Parathyroid adenoma (tissue), 2 donors: ENCODE results near the gene DIP2C.
"Not testable (repeated sequence)": the region's sequence is repeated elsewhere in the genome, so short reads cannot be mapped to it uniquely, and the experiment has no call there.

ENCODE experiments used
- H2AFZ ChIP-seq: fragments of 300-600 bp; sonication (generic); one replicate; pipeline ENCODE4 v1.7.0; 2017; ENCODE audit warnings: antibody characterized with exemption, mild to moderate bottlenecking
- H3K27ac ChIP-seq: fragments of 300-600 bp; sonication (generic); one replicate; pipeline ENCODE4 v1.7.0; 2017
- H3K27me3 ChIP-seq: fragments of 300-600 bp; sonication (generic); one replicate; pipeline ENCODE4 v1.7.0; 2017; ENCODE audit warnings: low read length; ENCODE audit not compliant: control insufficient read depth, insufficient read depth
- H3K36me3 ChIP-seq: fragments of 300-600 bp; sonication (generic); one replicate; pipeline ENCODE4 v1.7.0; 2017; ENCODE audit warnings: low read length; ENCODE audit not compliant: control insufficient read depth, insufficient read depth
- H3K4me1 ChIP-seq: fragments of 300-600 bp; sonication (generic); one replicate; pipeline ENCODE4 v1.7.0; 2017; ENCODE audit warnings: control low read depth
- H3K4me2 ChIP-seq: fragments of 300-600 bp; sonication (generic); one replicate; pipeline ENCODE4 v1.7.0; 2017; ENCODE audit warnings: low read length
- H3K4me3 ChIP-seq: fragments of 300-600 bp; sonication (generic); one replicate; pipeline ENCODE4 v1.7.0; 2017; ENCODE audit warnings: low read depth, low read length
- H3K79me2 ChIP-seq: fragments of 300-600 bp; sonication (generic); one replicate; pipeline ENCODE4 v1.7.0; 2017; ENCODE audit warnings: control low read depth
- H3K9ac ChIP-seq: fragments of 300-600 bp; sonication (generic); one replicate; pipeline ENCODE4 v1.7.0; 2017; ENCODE audit warnings: mild to moderate bottlenecking
- H3K9me3 ChIP-seq: fragments of 300-600 bp; sonication (generic); one replicate; pipeline ENCODE4 v1.7.0; 2017; ENCODE audit warnings: low read length; ENCODE audit not compliant: control insufficient read depth
- CTCF ChIP-seq: fragments of 300-600 bp; sonication (generic); IDR thresholded peaks from one replicate; pipeline ENCODE4 v1.7.0; 2017; ENCODE audit warnings: antibody characterized with exemption, mild to moderate bottlenecking
- donor health status: primary hyperparathyroidism.

The DIP2C gene

GRCh38 chr10:533186-533585, 156.3 kb downstream of the DIP2C start:
- H3K27ac ChIP-seq, result no peak overlapping the region
- H3K9ac ChIP-seq, result no peak overlapping the region
- no peaks in the 10 kb centered on the region for H3K36me3 ChIP-seq
- TF ChIP-seq CTCF, result no peak
- H2AFZ ChIP-seq, result no peak overlapping the region
- H3K9me3 ChIP-seq, result no peaks in the 10 kb centered on the region
- H3K4me3 ChIP-seq, result no peak overlapping the region
- peaks cover 36% of the 10 kb centered on the region for H3K79me2 ChIP-seq
- H3K27me3 ChIP-seq, result no peaks in the 10 kb centered on the region
- no peaks in the 10 kb centered on the region for H3K4me1 ChIP-seq
- H3K4me2 ChIP-seq, result no peak overlapping the region

GRCh38 chr10:532331-532730, 157.1 kb downstream of the DIP2C start:
- H2AFZ ChIP-seq, H3K9ac ChIP-seq, H3K4me1 ChIP-seq, H3K27me3 ChIP-seq, H3K4me2 ChIP-seq, H3K4me3 ChIP-seq, H3K9me3 ChIP-seq, H3K36me3 ChIP-seq, H3K27ac ChIP-seq: not testable (repeated sequence)
- peaks cover 27% of the 10 kb centered on the region for H3K79me2 ChIP-seq

GRCh38 chr10:531541-531940, 157.9 kb downstream of the DIP2C start:
- Histone ChIP-seq H3K9ac (no peak overlapping the region), H3K4me3 (no peak overlapping the region), H2AFZ (no peak overlapping the region), H3K9me3 (no peaks in the 10 kb centered on the region), H3K79me2 (peaks cover 21% of the 10 kb centered on the region), H3K27ac (no peak overlapping the region), H3K27me3 (no peaks in the 10 kb centered on the region), H3K36me3 (no peaks in the 10 kb centered on the region), H3K4me2 (no peak overlapping the region), H3K4me1 (peaks cover 6% of the 10 kb centered on the region)
- TF ChIP-seq CTCF, result no peak

- no peak overlapping the region for H3K4me2 ChIP-seq
- no peaks in the 10 kb centered on the region for H3K27me3 ChIP-seq
- H3K36me3 ChIP-seq, result no peaks in the 10 kb centered on the region
- peaks cover 16% of the 10 kb centered on the region for H3K79me2 ChIP-seq
- no peak overlapping the region for H2AFZ ChIP-seq
- TF ChIP-seq CTCF, result no peak
- peaks cover 8% of the 10 kb centered on the region for H3K4me1 ChIP-seq
- H3K4me3 ChIP-seq, result no peak overlapping the region
- H3K9me3 ChIP-seq, result no peaks in the 10 kb centered on the region
- no peak overlapping the region for H3K9ac ChIP-seq
- no peak overlapping the region for H3K27ac ChIP-seq
These were observed 158.8 kb downstream of the DIP2C start for GRCh38 chr10:530717-531116.

GRCh38 chr10:529468-530230, 159.8 kb downstream of the DIP2C start:
- Histone ChIP-seq H3K79me2 (peaks cover 9% of the 10 kb centered on the region), H2AFZ (no peak overlapping the region), H3K4me1 (peaks cover 8% of the 10 kb centered on the region), H3K27me3 (no peaks in the 10 kb centered on the region), H3K9me3 (no peaks in the 10 kb centered on the region), H3K4me3 (no peak overlapping the region), H3K4me2 (no peak overlapping the region), H3K36me3 (no peaks in the 10 kb centered on the region), H3K9ac (no peak overlapping the region), H3K27ac (no peak overlapping the region)
- TF ChIP-seq CTCF, result no peak
